ENCODE data around the gene HEMK1.

DNA sequence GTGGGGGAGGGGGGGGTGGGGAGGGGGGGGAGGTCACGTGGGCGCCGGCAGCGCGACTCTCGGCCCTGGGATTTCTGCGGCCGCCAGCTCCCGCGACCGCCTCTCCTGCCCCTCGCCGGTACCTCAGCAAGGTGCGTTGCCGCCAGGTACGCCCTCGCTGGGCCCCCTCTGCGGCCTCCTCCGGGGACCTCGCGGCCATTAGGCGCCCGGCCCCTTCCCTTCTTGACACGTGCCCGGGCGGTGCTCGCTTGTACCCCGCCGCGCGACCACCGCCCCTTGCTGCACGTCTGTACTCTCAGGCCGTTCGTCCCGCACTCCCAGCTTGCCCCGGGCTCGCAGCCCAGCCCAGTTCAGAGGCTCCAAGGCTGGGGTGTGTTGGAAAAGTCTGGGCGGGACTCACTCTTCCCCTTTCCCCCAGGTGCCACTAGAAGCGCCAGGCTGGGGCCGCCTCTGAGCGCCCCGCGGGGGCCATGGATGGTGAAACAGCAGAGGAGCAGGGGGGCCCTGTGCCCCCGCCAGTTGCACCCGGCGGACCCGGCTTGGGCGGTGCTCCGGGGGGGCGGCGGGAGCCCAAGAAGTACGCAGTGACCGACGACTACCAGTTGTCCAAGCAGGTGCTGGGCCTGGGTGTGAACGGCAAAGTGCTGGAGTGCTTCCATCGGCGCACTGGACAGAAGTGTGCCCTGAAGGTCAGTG is 47.9 kb downstream of the HEMK1 start, which contains the start of gene MAPKAPK3:
- TF ChIP-seq, protein P1, sequence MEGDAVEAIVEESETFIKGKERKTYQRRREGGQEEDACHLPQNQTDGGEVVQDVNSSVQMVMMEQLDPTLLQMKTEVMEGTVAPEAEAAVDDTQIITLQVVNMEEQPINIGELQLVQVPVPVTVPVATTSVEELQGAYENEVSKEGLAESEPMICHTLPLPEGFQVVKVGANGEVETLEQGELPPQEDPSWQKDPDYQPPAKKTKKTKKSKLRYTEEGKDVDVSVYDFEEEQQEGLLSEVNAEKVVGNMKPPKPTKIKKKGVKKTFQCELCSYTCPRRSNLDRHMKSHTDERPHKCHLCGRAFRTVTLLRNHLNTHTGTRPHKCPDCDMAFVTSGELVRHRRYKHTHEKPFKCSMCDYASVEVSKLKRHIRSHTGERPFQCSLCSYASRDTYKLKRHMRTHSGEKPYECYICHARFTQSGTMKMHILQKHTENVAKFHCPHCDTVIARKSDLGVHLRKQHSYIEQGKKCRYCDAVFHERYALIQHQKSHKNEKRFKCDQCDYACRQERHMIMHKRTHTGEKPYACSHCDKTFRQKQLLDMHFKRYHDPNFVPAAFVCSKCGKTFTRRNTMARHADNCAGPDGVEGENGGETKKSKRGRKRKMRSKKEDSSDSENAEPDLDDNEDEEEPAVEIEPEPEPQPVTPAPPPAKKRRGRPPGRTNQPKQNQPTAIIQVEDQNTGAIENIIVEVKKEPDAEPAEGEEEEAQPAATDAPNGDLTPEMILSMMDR (IDR thresholded peaks at IDR 0.05; ENCODE audit: low read depth, low read length, poor library complexity, severe bottlenecking) = peak; percentile 36
- no peak for TF ChIP-seq EZH2phosphoT487 (IDR thresholded peaks at IDR 0.05; ENCODE audit: borderline replicate concordance, low read length)

Data from DOHH2 (cell line).